Measurements from ENCODE around the gene TNP2.

The TNP2 gene

DNA sequence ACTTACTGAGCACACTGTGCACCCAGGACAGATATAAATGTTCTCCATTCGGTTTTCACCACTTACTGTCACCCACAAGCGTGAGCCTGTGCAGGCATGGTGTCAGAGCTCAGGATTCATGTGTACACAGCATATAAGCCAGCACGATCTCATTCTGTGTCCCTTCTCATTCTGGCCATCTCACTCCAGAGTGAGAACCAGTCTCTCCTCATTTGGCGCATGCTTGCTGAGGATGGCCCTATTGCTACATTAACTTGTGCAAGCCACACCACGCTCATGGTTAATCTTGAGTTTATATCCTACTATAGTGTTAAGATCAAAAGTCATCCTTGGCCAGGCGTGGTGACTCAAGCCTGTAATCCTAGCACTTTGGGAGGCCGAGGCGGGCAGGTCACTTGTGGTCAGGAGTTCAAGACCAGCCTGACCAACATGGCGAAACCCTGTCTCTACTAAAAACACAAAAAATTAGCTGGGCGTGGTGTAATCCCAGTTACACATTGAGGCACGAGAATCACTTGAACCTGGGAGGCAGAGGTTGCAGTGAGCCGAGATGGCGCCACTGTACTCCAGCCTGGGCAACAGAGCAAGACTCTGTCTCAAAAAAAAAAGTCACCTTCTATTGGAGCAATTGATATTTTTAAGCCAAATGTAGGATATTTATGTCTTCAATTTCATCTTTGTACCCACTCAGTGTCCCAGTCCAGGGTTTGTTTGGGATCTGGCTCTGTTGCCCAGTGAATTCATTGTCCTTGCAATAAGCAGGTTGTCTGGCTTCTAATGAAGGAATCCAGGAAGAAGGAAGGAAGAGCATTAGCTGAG, 34.0 kb downstream of the TNP2 start:
- Mint-ChIP-seq H3K36me3 (ENCODE audit: low read depth) (no peaks in the 10 kb centered on the region), H3K27me3 (ENCODE audit: low read depth, poor library complexity) (peaks cover 5% of the 10 kb centered on the region), H3K4me1 (peaks cover 5% of the 10 kb centered on the region), H3K4me3 (no peak overlapping the region), H3K9me3 (no peaks in the 10 kb centered on the region), H3K27ac (no peak overlapping the region)
- TF ChIP-seq, protein P1, sequence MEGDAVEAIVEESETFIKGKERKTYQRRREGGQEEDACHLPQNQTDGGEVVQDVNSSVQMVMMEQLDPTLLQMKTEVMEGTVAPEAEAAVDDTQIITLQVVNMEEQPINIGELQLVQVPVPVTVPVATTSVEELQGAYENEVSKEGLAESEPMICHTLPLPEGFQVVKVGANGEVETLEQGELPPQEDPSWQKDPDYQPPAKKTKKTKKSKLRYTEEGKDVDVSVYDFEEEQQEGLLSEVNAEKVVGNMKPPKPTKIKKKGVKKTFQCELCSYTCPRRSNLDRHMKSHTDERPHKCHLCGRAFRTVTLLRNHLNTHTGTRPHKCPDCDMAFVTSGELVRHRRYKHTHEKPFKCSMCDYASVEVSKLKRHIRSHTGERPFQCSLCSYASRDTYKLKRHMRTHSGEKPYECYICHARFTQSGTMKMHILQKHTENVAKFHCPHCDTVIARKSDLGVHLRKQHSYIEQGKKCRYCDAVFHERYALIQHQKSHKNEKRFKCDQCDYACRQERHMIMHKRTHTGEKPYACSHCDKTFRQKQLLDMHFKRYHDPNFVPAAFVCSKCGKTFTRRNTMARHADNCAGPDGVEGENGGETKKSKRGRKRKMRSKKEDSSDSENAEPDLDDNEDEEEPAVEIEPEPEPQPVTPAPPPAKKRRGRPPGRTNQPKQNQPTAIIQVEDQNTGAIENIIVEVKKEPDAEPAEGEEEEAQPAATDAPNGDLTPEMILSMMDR (IDR thresholded peaks at IDR 0.05), result no peak
- DNase-seq, result no peak

DNA sequence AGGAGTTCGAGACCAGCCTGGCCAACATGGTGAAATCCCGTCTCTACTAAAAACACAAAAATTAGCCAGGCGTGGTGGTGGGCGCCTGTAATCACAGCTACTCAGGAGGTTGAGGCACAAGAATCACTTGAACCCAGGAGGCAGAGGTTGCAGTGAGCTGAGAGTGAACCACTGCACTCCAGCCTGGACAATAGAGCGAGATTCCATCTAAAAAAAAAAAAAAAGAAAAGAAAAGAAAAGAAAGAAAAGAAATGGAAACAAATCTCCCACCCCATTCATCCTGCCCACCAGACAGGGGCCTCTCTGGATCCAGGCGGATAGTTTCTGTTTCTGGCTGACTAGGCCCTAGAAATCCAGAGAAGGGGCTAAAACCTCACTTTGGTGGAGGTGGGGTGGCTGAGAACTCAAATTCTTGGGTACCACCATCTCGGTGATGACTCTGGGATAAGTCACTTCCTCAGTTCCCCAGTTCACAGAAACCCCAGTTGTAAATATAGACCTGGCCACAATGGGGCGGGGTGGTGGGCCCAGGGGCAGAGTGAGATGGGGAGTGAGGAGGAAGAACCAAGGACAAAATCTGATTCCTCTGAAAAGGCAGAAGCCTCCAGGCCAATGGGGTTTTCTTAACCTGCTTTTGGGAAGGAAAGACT, 35.3 kb downstream of the TNP2 start:
- no peaks in the 10 kb centered on the region for H3K36me3 Mint-ChIP-seq (ENCODE audit: low read depth)
- no peak overlapping the region for H3K4me3 Mint-ChIP-seq
- no peak overlapping the region for H3K27ac Mint-ChIP-seq
- H3K9me3 Mint-ChIP-seq, result no peaks in the 10 kb centered on the region
- peaks cover 6% of the 10 kb centered on the region for H3K27me3 Mint-ChIP-seq (ENCODE audit: low read depth, poor library complexity)
- no peak for DNase-seq
- TF ChIP-seq, protein P1 (IDR thresholded peaks at IDR 0.05), result no peak
- peaks cover 5% of the 10 kb centered on the region for H3K4me1 Mint-ChIP-seq

DNA sequence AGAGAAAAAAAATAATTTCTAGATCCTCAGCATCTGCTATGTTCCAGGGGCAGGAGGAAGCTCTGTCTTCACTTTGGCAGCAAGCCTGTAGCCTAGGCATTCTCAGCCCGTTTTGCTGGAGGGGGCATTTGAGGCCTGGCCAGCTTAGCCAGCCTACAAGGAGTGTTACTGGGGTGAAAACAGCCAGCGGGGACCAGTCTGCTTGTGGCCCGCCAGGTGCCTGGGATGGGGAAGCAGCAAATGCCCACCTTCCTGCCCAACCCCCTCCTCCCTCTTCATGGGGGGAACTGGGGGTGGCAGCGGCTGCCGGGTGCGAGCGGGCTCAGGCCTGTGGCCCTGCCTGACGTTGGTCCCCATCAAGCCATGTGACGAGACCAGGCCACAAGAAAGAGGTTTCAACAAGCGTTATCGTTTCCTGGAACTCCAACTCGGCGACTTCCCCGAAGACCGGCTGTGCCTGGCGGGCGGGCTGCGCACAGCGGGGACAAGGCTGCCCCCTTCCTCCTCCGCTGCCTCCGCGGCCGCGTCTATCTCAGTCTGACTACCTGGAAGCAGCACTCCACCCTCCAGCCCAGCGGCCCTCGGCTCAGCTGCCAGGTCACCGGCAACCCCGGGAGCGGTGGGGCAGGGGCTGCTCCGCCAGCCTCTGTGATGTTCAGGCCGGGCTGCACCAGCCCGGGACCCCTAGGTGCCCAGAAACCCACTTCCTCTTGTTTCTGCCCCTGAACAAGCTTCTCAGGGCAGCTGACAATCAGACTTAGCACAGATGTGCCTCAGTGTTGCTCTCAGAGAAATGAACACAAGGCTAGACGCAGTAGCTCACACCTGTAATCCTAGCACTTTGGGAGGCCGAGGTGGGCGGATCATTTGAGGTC, 36.0 kb downstream of the TNP2 start:
- Mint-ChIP-seq H3K27me3 (ENCODE audit: low read depth, poor library complexity) (peaks cover 8% of the 10 kb centered on the region), H3K4me1 (peaks cover 5% of the 10 kb centered on the region), H3K4me3 (no peak overlapping the region), H3K36me3 (ENCODE audit: low read depth) (no peaks in the 10 kb centered on the region), H3K27ac (no peak overlapping the region), H3K9me3 (no peaks in the 10 kb centered on the region)
- TF ChIP-seq, protein P1 (IDR thresholded peaks at IDR 0.05), result no peak
- no peak for DNase-seq

GRCh38 chr16:11232302-11232851, 36.7 kb downstream of the TNP2 start:
- Mint-ChIP-seq H3K9me3 (no peaks in the 10 kb centered on the region), H3K27me3 (ENCODE audit: low read depth, poor library complexity) (peaks cover 8% of the 10 kb centered on the region), H3K4me3 (no peak overlapping the region), H3K27ac (no peak overlapping the region), H3K4me1 (peaks cover 5% of the 10 kb centered on the region), H3K36me3 (ENCODE audit: low read depth) (no peaks in the 10 kb centered on the region)
- DNase-seq, result no peak
- TF ChIP-seq, protein P1 (IDR thresholded peaks at IDR 0.05), result no peak

- H3K4me1 Mint-ChIP-seq, result peaks cover 5% of the 10 kb centered on the region
- H3K4me3 Mint-ChIP-seq, result no peak overlapping the region
- no peak overlapping the region for H3K27ac Mint-ChIP-seq
- peaks cover 8% of the 10 kb centered on the region for H3K27me3 Mint-ChIP-seq (ENCODE audit: low read depth, poor library complexity)
- no peaks in the 10 kb centered on the region for H3K9me3 Mint-ChIP-seq
- TF ChIP-seq, protein P1 (IDR thresholded peaks at IDR 0.05), result no peak
- no peak for DNase-seq
- H3K36me3 Mint-ChIP-seq (ENCODE audit: low read depth), result no peaks in the 10 kb centered on the region
Measured at GRCh38 chr16:11231367-11231970, 37.7 kb downstream of the TNP2 start.

Measured in nephron progenitor cell (in vitro differentiated cells).